ENCODE measurements around the gene SPOP.

DNA sequence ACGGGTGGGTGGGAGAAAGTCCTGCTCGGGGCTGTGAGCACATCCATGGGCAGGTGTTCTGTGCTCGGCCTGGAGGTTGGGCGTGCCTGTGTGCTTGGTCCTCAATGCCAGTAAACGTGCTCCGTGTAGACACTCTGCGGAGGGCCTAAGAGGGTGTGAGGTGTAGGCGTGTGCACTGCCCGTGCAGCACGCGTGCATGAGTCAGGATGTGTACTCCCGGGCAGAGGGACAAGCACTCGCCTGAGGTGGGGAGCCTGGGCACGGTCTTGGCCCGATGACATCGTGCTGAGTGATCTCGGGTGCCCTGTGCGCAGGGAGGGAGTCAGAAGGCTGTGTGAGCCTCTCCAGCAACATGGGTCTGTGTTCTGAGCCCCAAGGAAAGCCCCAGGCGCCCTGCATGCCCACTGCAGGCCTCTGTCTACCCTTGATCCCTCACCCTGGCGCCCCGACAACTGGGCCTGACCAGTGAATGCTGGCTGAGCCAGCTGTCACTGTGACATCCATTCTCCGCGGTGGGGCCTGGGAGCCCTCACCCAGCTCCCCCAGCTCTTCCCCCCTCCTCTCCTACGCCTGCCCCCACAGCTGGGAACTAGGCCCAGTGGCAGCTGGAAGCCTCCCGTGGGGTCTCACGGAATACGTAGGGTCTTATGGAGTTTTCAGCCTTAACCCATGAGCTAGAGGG lies 125.7 kb downstream of the SPOP start:
- TF ChIP-seq POLR2A (IDR thresholded peaks at IDR 0.05) = no peak
- TF ChIP-seq, protein P1, sequence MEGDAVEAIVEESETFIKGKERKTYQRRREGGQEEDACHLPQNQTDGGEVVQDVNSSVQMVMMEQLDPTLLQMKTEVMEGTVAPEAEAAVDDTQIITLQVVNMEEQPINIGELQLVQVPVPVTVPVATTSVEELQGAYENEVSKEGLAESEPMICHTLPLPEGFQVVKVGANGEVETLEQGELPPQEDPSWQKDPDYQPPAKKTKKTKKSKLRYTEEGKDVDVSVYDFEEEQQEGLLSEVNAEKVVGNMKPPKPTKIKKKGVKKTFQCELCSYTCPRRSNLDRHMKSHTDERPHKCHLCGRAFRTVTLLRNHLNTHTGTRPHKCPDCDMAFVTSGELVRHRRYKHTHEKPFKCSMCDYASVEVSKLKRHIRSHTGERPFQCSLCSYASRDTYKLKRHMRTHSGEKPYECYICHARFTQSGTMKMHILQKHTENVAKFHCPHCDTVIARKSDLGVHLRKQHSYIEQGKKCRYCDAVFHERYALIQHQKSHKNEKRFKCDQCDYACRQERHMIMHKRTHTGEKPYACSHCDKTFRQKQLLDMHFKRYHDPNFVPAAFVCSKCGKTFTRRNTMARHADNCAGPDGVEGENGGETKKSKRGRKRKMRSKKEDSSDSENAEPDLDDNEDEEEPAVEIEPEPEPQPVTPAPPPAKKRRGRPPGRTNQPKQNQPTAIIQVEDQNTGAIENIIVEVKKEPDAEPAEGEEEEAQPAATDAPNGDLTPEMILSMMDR (IDR thresholded peaks at IDR 0.05) = no peak
